Measurements from ENCODE around the gene SUSD3.

Gene SUSD3

GRCh38 chr9:93053781-93054331 is 4.6 kb upstream of the SUSD3 start:
- FAIRE-seq = no peak

- no peak for FAIRE-seq
Observed at GRCh38 chr9:93054758-93055704, 3.5 kb upstream of the SUSD3 start.

- no peak for FAIRE-seq
Observed at GRCh38 chr9:93057042-93057702, 1.3 kb upstream of the SUSD3 start.

DNA sequence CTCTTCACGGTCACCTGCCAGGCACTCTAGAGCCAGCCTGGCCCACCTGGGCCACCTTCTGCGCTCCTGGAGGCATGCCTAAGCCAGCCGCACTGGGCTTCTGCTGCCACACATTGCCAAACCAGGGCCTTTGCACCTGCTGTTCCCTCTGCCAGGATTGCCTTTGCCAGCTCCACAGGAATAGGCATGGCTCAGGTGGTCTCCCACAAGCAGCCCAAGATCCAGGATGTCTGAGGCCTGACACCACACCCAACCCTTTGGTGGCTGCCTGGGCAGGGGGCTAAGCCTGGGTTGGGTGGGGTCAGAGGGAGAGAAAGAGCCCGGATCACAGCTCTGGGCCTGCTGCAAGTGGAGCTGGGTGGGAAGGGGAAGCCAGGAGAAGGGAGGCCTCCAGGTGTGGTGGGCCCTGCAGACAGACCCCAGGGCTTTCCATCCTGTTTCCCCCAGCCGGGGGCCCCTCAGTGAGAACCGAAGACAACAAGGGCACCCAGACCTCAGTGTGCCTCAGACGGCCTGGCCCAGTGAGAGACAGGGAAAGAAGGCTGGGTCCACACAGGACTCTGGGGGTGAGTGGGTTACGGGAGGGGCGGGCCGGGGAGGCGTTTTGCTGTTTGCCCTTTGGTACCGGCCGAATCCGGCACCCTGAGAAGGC is 672 bp upstream of the SUSD3 start:
- no peak for FAIRE-seq

- FAIRE-seq = no peak
Observed at GRCh38 chr9:93059011-93059714, 662 bp downstream of the SUSD3 start.

DNA sequence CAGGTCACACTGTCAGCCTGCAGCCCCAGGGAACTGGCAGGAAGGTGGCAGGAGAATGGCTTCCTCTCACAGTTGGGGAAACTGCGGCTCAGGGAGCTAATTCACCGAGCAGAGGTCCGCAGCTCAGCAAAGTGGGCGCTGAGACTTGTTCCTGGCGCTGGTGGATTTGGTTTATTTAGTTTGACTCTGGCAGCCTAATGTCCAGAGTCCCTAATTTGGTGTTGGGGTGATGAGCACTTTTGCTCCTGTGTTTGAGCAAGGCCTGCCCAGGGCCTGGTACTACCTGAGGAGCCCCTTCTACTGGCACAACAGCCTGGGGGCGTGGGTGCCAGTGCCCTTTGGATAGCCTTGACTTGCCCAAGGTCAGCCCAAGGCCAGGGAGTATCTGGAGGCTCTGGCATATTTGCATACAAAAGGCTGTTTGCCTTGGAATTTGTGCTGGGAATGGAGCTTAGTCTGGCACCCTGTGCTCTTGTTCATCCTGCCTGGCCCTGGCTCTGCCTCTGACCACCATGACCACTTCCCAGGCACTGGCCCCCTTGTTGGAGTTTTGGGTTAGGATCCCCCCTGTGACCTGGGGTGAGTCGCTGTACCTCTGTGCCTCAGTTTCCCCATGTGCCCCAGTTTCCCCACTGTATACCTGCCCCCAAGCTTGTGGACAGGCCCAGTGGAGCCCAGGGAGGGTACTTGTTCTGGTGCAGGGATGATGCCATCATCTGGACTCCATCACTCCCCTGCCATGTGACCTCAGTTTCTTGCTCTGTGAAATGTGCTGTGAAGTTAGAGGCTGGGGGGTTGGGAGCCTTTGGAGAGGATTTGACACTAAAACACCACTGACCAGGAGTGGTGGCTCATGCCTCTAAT is 1.4 kb downstream of the SUSD3 start:
- no peak for FAIRE-seq

DNA sequence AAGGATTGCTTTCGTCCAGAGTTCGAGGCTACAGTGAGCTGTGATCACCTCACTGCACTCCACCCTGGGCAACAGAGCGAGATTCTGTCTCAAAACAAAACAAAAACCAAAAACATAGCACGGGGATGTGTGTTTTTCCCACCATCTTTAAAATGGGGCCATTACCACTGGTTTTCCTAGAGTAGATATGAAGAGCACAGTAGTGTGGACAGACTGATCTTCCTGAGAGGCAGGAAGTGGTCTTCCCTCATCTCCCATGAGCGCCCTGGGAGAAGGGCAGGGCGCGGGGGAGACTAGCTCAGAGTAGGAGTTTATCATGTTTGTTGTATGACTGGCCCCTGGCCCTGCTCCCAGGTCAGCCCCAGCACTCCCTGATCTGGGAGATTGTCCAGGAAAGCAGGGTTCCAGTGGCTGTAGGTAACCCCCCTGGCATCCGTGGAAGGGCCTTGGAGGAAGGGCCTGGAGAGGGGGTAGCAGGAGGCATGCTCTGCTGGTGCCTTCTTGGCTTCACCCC is 2.3 kb downstream of the SUSD3 start:
- FAIRE-seq = no peak

DNA sequence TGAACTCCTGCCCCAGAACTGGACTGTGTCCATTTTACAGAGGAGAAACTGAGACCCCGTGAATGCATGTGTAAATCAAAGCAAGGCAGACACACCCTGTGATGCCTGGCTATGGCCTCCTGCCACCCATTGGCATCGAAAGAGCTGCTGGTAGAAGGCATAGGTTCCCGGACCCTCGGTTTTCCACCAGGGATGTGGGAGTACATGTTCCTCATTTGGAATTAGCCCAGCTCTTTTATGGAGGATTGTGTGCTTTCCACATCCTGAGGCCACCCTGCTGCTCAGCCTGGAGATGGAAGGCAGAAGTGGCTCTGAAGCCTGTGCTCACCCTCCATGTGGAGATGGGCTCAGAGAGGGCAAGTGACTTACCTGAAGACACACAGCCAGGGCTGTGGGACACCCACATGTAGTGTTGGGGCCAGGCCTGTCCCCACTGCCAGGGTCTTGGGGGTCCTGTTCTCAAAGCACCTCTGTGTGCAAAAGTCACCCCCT is 2.8 kb downstream of the SUSD3 start:
- no peak for FAIRE-seq

GRCh38 chr9:93061791-93062763 is 3.6 kb downstream of the SUSD3 start:
- FAIRE-seq = no peak

GRCh38 chr9:93064392-93065134 is 6.1 kb downstream of the SUSD3 start:
- FAIRE-seq = no peak

DNA sequence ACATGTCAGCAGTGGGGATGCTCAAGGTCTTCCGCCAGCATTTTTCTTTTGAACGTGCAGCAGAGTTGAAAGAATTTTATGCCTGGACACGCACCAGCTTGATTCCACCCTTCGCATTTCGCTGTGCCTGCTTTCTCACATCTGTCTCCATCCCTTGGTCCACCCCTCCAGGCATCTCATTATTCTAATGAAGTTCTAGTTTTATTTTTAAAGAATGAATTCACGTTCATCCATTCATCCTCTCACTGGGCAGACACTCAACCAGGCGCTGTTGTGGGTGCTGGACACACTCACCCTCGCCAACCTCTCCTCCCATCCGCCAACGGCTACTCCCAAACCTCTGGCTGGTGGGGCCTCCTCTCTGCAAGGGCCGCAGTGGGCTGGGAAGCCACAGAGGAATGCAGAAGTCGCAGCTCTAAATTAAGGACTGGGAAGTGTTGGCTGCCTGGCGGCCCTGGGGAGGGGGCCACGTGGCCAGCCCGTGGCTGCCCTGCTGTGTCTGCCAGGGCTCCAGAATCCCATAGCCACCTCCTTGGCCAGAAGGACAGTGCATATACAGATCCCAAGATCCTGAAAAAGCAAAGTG is 6.7 kb downstream of the SUSD3 start:
- FAIRE-seq = no peak

DNA sequence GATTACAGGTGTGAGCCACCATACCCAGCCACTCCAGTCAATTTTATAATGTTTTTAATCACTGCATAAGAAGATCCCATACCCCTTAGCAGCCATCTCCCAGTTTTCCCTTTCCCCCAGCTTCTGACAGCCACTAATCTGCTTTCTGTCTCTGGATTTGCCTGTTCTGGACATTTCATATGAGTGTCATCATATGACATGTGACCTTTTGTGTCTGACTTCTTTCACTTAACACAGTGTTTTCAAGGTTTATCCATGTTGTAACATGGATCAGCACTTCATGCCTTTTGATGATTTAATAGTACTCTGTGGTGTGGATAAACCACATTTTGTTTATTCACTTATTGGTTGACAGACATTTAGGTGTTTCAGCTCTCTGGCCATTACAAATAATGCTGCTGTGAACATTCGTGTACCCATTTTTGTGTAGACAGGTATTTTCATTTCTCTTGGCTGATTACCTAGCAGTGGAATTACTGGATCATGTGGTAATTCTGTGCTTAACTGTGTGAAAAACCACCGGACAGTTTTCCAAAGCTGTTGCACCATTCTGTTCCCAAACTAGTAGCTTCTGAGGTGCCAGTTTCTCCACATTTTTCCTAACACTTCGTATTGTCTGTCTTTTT is 8.6 kb downstream of the SUSD3 start:
- no peak for FAIRE-seq

GRCh38 chr9:93068956-93069355 is 10.5 kb downstream of the SUSD3 start:
- no peak for FAIRE-seq

DNA sequence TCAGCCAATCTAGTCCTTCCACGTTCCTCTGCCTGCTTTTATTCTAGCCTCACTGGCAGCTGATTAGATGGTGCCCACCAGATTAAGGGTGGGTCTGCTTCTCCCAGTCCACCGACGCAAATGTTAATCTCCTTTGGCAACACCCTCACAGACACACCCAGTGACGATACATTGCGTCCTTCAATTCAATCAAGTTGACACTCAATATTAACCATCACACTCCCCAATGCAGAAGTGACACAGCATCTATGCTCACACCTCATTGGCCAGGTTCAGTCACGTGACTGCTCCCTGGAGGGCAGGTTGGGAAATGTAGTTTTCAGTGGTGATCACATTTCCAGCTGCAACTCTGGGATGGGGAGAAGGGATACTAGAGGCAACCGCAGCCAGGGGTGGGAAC is 13.0 kb downstream of the SUSD3 start:
- no peak for FAIRE-seq

GRCh38 chr9:93072383-93072795 is 13.9 kb downstream of the SUSD3 start:
- no peak for FAIRE-seq

DNA sequence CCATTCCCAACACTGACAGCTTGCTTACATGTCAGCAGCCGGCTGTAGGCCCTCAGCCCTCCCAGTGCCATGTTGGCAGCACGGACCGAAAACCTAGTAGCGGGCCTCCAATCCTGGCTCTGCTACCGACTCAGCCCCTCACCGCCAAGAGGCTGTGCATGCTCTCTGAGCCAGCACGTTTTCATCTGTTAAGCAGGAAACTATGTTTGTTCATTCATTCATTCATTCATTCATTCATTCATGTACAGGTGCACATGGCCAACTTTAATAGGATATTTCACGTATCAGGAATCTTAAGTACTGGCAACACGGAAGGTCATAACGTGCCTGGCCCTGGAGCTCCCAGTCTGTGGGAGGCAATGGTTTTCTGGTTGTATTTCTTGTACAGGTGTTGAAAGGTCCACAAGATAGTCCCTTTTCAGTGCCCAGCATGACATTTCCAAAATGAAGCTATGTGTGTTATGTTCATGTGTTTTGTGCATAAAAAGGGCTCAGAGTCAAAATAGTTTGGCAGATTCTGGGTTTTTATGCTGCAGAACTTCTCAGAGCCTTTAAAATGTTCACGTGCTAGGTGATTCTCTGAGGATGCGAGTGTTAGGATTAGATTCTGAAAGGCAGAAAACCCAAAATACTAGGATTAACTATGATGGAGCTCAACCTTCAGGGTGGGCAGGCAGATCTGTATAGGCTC is 17.7 kb downstream of the SUSD3 start:
- no peak for FAIRE-seq

GRCh38 chr9:93076792-93077128 is 18.3 kb downstream of the SUSD3 start:
- no peak for FAIRE-seq

GRCh38 chr9:93077367-93077766 is 18.9 kb downstream of the SUSD3 start:
- no peak for FAIRE-seq
